Activated CD8-positive, alpha-beta memory T cell treated with anti-CD3 and anti-CD28 coated beads, Interleukin-2, amount 50 U/mL, for 1 hour (primary cell): ENCODE results near the gene GSTM2.
"Not testable (repeated sequence)": the region's sequence is repeated elsewhere in the genome, so short reads cannot be mapped to it uniquely, and the experiment has no call there.

Experiments
- DNase-seq: peaks from one replicate; pipeline ENCODE4 v3.0.0-alpha.2; 2020; ENCODE audit errors: extremely low read depth

Gene GSTM2

DNA sequence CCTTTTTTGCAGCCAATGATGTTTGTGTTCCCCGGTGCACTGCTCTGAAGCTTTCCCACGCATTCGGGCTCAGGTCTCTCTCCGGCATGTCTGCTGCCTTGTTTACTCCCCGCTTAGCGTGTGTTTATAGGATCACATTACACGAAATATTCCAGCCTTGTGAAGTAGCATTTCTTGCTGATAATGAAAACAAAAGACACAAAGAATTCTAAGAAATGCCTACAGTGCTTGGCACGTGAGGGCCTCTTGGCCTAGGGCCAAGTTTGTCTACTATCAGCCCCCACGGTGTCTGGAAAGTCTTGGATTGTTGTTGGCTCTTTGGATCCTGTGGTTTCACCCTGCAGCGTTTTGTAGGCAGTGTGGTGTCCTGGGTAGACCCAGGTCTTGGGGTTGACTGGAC, 23.2 kb upstream of the GSTM2 start:
- no peak for DNase-seq

DNA sequence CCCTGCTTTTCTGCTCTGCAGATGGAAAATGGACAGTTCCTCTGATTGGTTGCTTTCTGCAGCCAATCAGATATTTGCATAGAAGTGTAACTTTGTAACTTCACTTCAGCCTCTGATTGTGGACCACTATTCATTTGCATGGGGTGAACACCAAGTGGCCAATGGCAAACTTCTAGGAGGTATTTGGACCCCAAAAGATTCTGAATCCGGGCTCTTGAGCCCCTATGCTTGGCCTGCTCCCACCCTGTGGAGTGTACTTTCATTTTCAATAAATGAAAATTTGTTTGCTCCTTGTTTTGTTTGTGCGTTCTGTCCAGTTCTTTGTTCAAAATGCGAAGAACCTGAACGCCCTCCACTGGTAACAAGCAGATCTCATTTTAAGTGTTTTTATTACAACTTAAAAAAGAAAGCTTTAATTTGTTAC, 18.4 kb upstream of the GSTM2 start:
- DNase-seq, result no peak

GRCh38 chr1:109650609-109651008, 17.2 kb upstream of the GSTM2 start:
- DNase-seq, result no peak

DNA sequence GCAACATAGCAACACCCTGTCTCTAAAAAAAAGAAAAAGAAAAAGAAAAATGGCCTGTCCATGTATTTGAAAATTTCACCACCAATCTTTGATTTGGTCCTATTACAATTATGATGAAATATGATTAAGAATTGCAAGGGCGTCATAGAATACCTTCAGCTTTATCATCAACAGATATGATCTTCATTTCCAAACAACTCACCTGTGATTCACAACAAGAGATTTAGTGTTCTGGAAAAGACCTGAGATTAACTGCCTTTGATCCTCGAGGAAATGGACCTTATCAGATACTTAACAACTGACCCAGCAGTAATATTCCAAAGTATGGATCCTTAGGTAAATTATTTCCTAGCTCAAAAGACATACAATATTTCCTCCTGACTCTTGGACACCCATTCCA, 15.5 kb upstream of the GSTM2 start:
- DNase-seq, result no peak

- DNase-seq, result no peak
Observed at GRCh38 chr1:109653306-109653705, 14.6 kb upstream of the GSTM2 start.

GRCh38 chr1:109654519-109654918, 13.3 kb upstream of the GSTM2 start:
- no peak for DNase-seq

DNA sequence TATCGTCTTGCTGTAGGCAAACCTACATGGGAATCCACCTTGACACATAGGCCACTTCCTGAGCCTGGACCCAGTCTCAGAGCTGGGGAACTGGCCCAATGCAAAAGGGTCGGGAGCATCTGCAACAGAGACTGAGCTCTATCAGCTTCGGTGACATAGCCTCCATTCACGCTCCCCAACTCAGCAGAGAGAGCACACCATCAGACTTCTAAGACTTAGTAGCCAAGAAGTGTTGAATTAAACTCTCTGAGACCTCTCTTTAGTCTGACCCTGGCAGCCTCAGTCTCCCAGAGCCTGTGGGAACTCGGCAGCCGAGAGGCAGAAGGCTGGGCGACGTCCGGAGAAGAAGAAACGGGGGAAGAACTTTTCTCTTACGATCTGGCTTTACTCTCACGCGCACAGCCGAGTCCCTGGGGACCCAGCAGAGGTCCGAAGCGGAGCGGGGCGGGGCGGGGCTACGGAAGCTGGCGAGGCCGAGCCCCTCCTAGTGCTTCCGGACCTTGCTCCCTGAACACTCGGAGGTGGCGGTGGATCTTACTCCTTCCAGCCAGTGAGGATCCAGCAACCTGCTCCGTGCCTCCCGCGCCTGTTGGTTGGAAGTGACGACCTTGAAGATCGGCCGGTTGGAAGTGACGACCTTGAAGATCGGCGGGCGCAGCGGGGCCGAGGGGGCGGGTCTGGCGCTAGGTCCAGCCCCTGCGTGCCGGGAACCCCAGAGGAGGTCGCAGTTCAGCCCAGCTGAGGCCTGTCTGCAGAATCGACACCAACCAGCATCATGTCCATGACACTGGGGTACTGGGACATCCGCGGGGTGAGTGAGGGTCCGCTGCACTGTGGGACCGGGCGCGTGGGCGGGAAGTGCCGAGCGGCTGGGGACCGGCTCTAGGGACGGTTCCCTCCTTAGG, 12.0 kb upstream of the GSTM2 start, which contains the start of gene GSTM4:
TSS of gene GSTM4 (plus strand) at position 485 of the 905 bp plus-strand sequence. CDS start at position 776, 291 bp downstream.
- no peak for DNase-seq

- no peak for DNase-seq
Observed at GRCh38 chr1:109657395-109657794, 10.5 kb upstream of the GSTM2 start.

DNA sequence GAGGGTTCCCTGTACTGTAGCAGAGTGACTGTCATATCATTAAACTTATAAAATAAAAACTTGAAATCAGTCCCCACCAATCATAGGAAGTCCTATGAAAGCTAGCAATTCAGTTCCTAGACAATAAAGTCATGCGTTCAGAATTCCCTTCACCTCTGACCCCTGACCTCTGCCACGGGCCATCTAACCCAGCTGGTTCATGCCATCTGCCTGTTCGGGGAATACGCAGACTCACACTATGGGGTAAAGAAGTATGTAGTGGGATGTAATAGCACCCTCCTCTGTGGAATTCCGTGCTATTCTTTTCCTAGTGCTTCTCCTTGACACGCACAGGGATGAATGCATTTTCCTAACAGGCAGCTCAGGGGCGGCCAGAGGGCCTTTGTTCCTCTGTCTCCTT, 9.9 kb upstream of the GSTM2 start:
- no peak for DNase-seq

DNA sequence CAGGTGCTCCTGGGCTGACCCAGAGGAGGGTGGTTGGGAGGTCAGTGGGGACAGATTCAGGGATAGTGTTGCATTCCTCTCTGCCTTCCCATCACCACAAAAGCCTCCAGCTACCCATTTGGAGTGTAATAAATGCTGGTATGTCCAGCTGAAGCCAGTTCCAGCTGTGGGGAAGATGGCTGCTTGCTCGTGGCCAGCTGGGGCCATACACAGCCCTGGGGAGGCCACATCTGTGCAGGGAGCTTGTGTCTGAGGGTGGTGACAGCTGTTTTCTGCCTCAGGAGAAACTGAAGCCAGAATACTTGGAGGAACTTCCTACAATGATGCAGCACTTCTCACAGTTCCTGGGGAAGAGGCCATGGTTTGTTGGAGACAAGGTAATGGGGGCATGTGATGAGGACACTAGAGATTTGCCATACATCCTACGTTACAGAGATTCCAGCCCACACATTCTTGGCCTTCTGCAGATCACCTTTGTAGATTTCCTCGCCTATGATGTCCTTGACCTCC, 9.3 kb upstream of the GSTM2 start:
- no peak for DNase-seq

DNA sequence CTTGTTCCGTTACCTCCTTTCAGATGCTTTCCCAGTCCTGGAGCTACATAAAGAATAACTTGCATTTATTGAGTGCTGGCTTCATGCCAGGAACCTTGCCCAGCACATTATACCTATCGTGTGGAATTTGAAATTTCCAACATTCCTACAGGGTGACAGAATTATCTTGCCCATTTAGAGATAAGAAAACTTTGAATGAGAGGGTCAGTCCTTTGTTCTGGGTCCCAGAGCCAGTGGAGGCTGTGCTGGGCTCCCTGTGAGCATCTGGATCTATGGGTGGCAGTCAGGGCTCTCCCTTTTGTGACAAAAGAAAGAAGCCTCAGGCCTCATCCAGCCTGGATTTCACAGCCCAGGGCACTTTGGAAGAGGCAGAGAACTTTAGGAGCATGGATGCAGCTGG, 8.7 kb upstream of the GSTM2 start:
- DNase-seq, result no peak

- no peak for DNase-seq
Observed at GRCh38 chr1:109659997-109660690, 7.7 kb upstream of the GSTM2 start.

DNA sequence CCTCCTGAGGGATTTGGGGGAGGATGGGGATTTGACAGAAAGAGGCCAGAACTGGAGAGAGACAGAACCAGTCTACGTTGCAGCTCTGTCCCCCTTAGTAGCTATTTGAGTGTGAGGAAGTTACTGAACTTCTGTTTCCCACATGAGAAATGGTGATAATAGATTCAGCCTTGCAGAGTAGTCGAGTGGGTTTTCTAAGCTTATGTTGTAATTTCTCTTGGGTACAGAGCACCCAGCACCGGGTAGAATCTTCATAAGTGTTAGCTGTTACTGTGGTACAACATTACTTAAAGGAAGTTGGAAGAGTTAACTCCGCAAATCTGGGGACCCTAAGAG, 7.2 kb upstream of the GSTM2 start:
- DNase-seq, result not testable (repeated sequence)

DNA sequence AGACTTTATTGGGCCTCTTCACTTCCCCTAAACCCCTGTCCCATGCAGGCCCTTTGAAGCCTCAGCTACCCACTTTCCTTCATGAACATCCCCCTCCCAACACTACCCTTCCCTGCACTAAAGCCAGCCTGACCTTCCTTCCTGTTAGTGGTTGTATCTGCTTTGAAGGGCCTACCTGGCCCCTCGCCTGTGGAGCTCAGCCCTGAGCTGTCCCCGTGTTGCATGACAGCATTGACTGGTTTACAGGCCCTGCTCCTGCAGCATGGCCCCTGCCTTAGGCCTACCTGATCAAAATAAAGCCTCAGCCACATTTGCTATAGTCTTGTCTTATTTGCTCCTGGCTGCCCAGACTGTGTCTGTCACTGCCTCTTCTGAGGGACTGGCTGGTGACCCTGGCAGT, 6.5 kb upstream of the GSTM2 start:
- no peak for DNase-seq

DNA sequence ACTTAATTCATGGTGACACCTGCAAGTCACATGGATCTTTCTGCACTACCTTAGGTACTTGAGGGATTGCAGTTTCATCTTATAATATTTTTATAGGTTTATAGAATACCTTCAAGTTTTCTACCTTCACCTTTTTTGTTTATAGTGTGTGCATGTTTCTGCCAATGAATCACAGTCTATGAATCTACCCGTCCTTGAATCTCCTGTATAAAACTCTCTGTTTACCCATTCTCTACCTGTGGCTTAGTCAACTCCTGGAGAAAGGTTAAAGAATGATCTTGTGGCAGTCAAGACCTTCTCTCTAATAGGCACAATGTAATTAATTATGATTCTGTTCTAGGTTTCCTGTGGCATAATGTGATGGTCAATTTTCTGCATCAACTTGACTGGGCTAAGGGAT, 3.2 kb upstream of the GSTM2 start:
- DNase-seq, result no peak

GRCh38 chr1:109668123-109668775, 392 bp downstream of the GSTM2 start:
- DNase-seq, result no peak

GRCh38 chr1:109669246-109669948, 1.5 kb downstream of the GSTM2 start:
- no peak for DNase-seq

- not testable (repeated sequence) for DNase-seq
Observed at GRCh38 chr1:109669949-109670302, 2.1 kb downstream of the GSTM2 start.

DNA sequence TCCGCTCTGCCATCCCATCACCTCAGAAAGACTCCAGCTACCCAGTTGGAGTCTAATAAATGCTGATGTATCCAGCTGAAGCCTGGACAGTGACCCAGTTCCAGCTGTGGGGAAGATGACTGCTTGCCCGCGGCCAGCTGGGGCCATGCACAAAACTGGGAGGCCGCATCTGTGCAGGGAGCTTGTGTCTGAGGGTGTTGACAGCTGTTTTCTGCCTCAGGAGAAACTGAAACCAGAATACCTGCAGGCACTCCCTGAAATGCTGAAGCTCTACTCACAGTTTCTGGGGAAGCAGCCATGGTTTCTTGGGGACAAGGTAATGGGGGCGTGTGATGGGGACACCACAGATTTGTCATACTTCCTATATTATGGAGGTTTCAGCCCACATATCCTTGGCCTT, 3.2 kb downstream of the GSTM2 start:
- DNase-seq, result no peak

- not testable (repeated sequence) for DNase-seq
Observed at GRCh38 chr1:109673861-109674260, 6.0 kb downstream of the GSTM2 start.

- not testable (repeated sequence) for DNase-seq
Observed at GRCh38 chr1:109676683-109677381, 9.0 kb downstream of the GSTM2 start.
